Endothelial cell of umbilical vein (primary cell): ENCODE results near the gene SLC9A9. TPM values are rescaled to one million over a fixed set of nuclear protein-coding genes. Genes with fewer than 3 reads are reported as not detected.

Experiments used
- BruUV-seq: library from RNA; stranded (reverse); fragments of 400-500 nt; replicated peaks from 2 replicates; lab custom pipeline; 2021; lab: Mats Ljungman, UMichigan
- CTCF ChIA-PET: fragments of 300-600, 350-600 bp; sonication (Branson Sonifier 250); formaldehyde crosslinking; loops from one replicate; lab custom pipeline; 2021; ENCODE audit warnings: antibody characterized with exemption, inconsistent platforms; lab: Charles Lee
- POLR2A ChIA-PET: fragments of 300-600, 350-600 bp; sonication (Branson Sonifier 250); formaldehyde crosslinking; loops from one replicate; lab custom pipeline; 2021; ENCODE audit warnings: antibody characterized with exemption, inconsistent platforms; lab: Charles Lee
- DNase-seq: peaks from one replicate; pipeline ENCODE4 v3.0.0-alpha.2; 2011; ENCODE audit warnings: low read depth, low spot score
- FAIRE-seq: peaks from 2 replicates; lab custom pipeline; 2011; peaks lifted over from hg19 to GRCh38; lab: Jason Lieb, UNC
- H2AFZ ChIP-seq: 2 replicates; pipeline ENCODE4 v1.6.0; 2012; ENCODE audit warnings: low read depth, low read length, control low read depth, inconsistent platforms
- H3K27ac ChIP-seq: 2 replicates; pipeline ENCODE4 v1.5.1; 2011; ENCODE audit warnings: low read depth, mild to moderate bottlenecking, control low read depth, low read length, moderate library complexity; ENCODE audit not compliant: insufficient read depth
- H3K27me3 ChIP-seq, 2 experiments: 2 replicates each; pipeline versions ENCODE4 v1.6.0 to v1.6.1; 2011; ENCODE audit warnings: low read length in 2 of 2, mixed read lengths in 1 of 2; ENCODE audit not compliant: control insufficient read depth in 2 of 2, insufficient read depth in 2 of 2
- H3K36me3 ChIP-seq, 2 experiments: 2 replicates in 1 of 2; 3 replicates in 1 of 2; pipeline ENCODE4 v1.5.1; 2011; ENCODE audit warnings: low read length in 2 of 2, mild to moderate bottlenecking in 1 of 2, moderate library complexity in 1 of 2; ENCODE audit not compliant: control insufficient read depth in 2 of 2, insufficient read depth in 2 of 2; ENCODE audit errors: extremely low read depth in 1 of 2
- H3K4me1 ChIP-seq: 3 replicates; pipeline ENCODE4 v1.5.1; 2011; ENCODE audit warnings: mild to moderate bottlenecking, low read length; ENCODE audit not compliant: control insufficient read depth, insufficient read depth; ENCODE audit errors: extremely low read depth
- H3K4me2 ChIP-seq: 2 replicates; pipeline ENCODE4 v1.6.1; 2011; ENCODE audit warnings: low read length, control low read depth, mixed read lengths; ENCODE audit not compliant: insufficient read depth
- H3K4me3 ChIP-seq, 3 experiments: fragments of 200-600 bp in 1 of 3; sonication (generic), shearing (Covaris generic) in 1 of 3; replicated peaks in 1 of 3; 2 replicates each; pipeline ENCODE4 v1.5.1; 2011 to 2016; ENCODE audit warnings: control low read depth in 3 of 3, low read length in 3 of 3, mild to moderate bottlenecking in 2 of 3, inconsistent platforms in 1 of 3, low read depth in 1 of 3, moderate library complexity in 1 of 3; ENCODE audit not compliant: insufficient read depth in 1 of 3
- H3K79me2 ChIP-seq: 2 replicates; pipeline ENCODE4 v1.6.0; 2012; ENCODE audit warnings: low read length, inconsistent platforms; ENCODE audit not compliant: control insufficient read depth, insufficient read depth
- H3K9ac ChIP-seq: replicated peaks from 2 replicates; pipeline ENCODE3; 2011; ENCODE audit warnings: low read length, control low read depth; ENCODE audit not compliant: insufficient read depth; ENCODE audit errors: extremely low read depth
- H3K9me1 ChIP-seq: replicated peaks from 3 replicates; pipeline ENCODE4 v1.6.0; 2011; ENCODE audit warnings: mild to moderate bottlenecking, low read length; ENCODE audit not compliant: control insufficient read depth, insufficient read depth; ENCODE audit errors: extremely low read depth
- H3K9me3 ChIP-seq: replicated peaks from 2 replicates; pipeline ENCODE4 v1.5.1; 2012; ENCODE audit warnings: low read length, inconsistent platforms; ENCODE audit not compliant: control insufficient read depth, insufficient read depth
- H4K20me1 ChIP-seq: replicated peaks from 2 replicates; pipeline ENCODE3; 2011; ENCODE audit warnings: mild to moderate bottlenecking, low read length; ENCODE audit not compliant: control insufficient read depth, insufficient read depth; ENCODE audit errors: extremely low read depth
- CTCF ChIP-seq, 2 donors: IDR thresholded peaks; 1 replicate in 1 of 2; 2 replicates in 1 of 2; pipeline ENCODE4 v1.5.1; 2011; ENCODE audit warnings: low read length in 2 of 2, mild to moderate bottlenecking in 2 of 2, moderate library complexity in 2 of 2, control low read depth in 1 of 2, inconsistent platforms in 1 of 2, low read depth in 1 of 2; ENCODE audit not compliant: insufficient read depth in 1 of 2; ENCODE audit errors: extremely low read depth in 1 of 2
- EZH2 ChIP-seq: IDR thresholded peaks from 2 replicates; pipeline ENCODE4 v1.6.1; 2012; ENCODE audit warnings: borderline replicate concordance, low read depth, mild to moderate bottlenecking, moderate library complexity, low read length, inconsistent platforms; ENCODE audit not compliant: severe bottlenecking
- FOS ChIP-seq: IDR thresholded peaks from 2 replicates; pipeline ENCODE4 v1.6.1; 2011; ENCODE audit warnings: mild to moderate bottlenecking, low read length, moderate library complexity, borderline replicate concordance; ENCODE audit not compliant: insufficient read depth
- GATA2 ChIP-seq: IDR thresholded peaks from 2 replicates; pipeline ENCODE4 v1.7.0; 2011; ENCODE audit warnings: low read depth, mild to moderate bottlenecking, moderate library complexity, mixed read lengths, low read length; ENCODE audit not compliant: insufficient read length, insufficient read depth
- JUN ChIP-seq: IDR thresholded peaks from 2 replicates; pipeline ENCODE4 v1.6.1; 2011; ENCODE audit warnings: borderline replicate concordance, low read depth; ENCODE audit not compliant: insufficient read length, insufficient read depth
- MAX ChIP-seq: IDR thresholded peaks from 2 replicates; pipeline ENCODE4 v1.6.1; 2011; ENCODE audit not compliant: insufficient read depth, insufficient read length
- MYC ChIP-seq: IDR thresholded peaks from one replicate; pipeline ENCODE4 v1.6.1; 2011; ENCODE audit warnings: mild to moderate bottlenecking, low read depth, low read length
- POLR2A ChIP-seq: IDR thresholded peaks from 2 replicates; pipeline ENCODE4 v1.6.1; 2012; ENCODE audit warnings: low read depth, mild to moderate bottlenecking, control low read depth, low read length
- POLR2AphosphoS5 ChIP-seq: IDR thresholded peaks from 2 replicates; pipeline ENCODE4 v1.6.1; 2012; ENCODE audit warnings: low read depth, mild to moderate bottlenecking, control low read depth, low read length, moderate library complexity; ENCODE audit not compliant: insufficient read depth
- dilution Hi-C: fragments of 300-500 bp; cut with MboI; formaldehyde crosslinking; loops from one replicate; pipeline ENCODE4 v1.15.0; 2019; ENCODE audit warnings: low sequenced_read_pairs; ENCODE audit not compliant: extremely low pct_ligation_motif_present
- intact Hi-C: fragments of 100-400 bp; cut with micrococcal nuclease; formaldehyde crosslinking; loops from one replicate; pipeline ENCODE4 v1.10.0; 2022
- polyA plus RNA-seq, 4 experiments: library from polyadenylated mRNA; depleted of rRNA in 3 of 4; stranded (reverse) in 3 of 4; unstranded in 1 of 4; fragments of >200 nt; gene quantifications; 2 replicates each; pipeline versions ENCODE4 v1.2.1 to v1.2.3, GENCODE V29; 2011 to 2012; ENCODE audit warnings: missing spikeins in 1 of 4
- total RNA-seq: library from RNA; stranded (reverse); gene quantifications from 2 replicates; pipeline ENCODE4 v1.2.3, GENCODE V29; 2021

SLC9A9 gene
- total and polyA plus RNA-seq, 2 donors (not counting 3 experiments of a cell fraction or from before 2014, with no cell fraction given): 1.5 to 1.8 TPM

GRCh38 chr3:143421556-143421955, 426.7 kb downstream of the SLC9A9 start:
- H3K27ac ChIP-seq: no peak overlapping the region
- no peak overlapping the region for H2AFZ ChIP-seq
- H3K4me1 ChIP-seq: no peaks in the 10 kb centered on the region
- H4K20me1 ChIP-seq: no peaks in the 10 kb centered on the region
- no peaks in the 10 kb centered on the region for H3K9me3 ChIP-seq
- DNase-seq (peak; percentile 20), FAIRE-seq (peak; percentile 28)
- ChIA-PET CTCF (interaction anchor here (1.2 to 1.8 kb wide), 2 partner anchors 12 to 253 kb away, joined by 6 read pairs; no protein-coding TSS in a partner anchor), POLR2A (no interaction called here)
- H3K36me3 ChIP-seq: no peaks in the 10 kb centered on the region
- TF ChIP-seq GATA2 (no peak), MAX (no peak), EZH2 (no peak), POLR2AphosphoS5 (no peak), JUN (no peak), FOS (no peak), MYC (no peak), CTCF (IDR thresholded peaks at IDR 0.05; ENCODE audit: extremely low read depth in 1 of 2, insufficient read depth in 1 of 2, low read depth in 1 of 2, low read length in 2 of 2) (no peak), POLR2A (no peak)
- intact Hi-C loops: no loop called here
- H3K9ac ChIP-seq: no peak overlapping the region
- H3K79me2 ChIP-seq: no peaks in the 10 kb centered on the region
- no TSS peak for BruUV-seq
- dilution Hi-C loops: no loop called here
- no peaks in the 10 kb centered on the region for H3K9me1 ChIP-seq
- H3K4me3 ChIP-seq: no peak overlapping the region
- H3K27me3 ChIP-seq: no peaks in the 10 kb centered on the region
- H3K4me2 ChIP-seq: no peak overlapping the region
